ENCODE data around the gene HOXC6. TPM values are rescaled to one million over a fixed set of nuclear protein-coding genes. Genes with fewer than 3 reads are reported as not detected.
A peak's percentile ranks its signal among the peaks of the same experiment; 100 is the strongest.

HOXC6 gene
- total RNA-seq, 1 donor from 2014 or later = 2.7 TPM

GRCh38 chr12:54004063-54004840, 24.0 kb upstream of the HOXC6 start:
- TF ChIP-seq CTCF (conservative IDR thresholded peaks at IDR 0.05; ENCODE audit: low read depth, low read length) = no peak
- DNase-seq (ENCODE audit: low read depth) = no peak
- peak overlapping the region; percentile 53 for H3K4me3 ChIP-seq (ENCODE audit: low read depth, low read length)

DNA sequence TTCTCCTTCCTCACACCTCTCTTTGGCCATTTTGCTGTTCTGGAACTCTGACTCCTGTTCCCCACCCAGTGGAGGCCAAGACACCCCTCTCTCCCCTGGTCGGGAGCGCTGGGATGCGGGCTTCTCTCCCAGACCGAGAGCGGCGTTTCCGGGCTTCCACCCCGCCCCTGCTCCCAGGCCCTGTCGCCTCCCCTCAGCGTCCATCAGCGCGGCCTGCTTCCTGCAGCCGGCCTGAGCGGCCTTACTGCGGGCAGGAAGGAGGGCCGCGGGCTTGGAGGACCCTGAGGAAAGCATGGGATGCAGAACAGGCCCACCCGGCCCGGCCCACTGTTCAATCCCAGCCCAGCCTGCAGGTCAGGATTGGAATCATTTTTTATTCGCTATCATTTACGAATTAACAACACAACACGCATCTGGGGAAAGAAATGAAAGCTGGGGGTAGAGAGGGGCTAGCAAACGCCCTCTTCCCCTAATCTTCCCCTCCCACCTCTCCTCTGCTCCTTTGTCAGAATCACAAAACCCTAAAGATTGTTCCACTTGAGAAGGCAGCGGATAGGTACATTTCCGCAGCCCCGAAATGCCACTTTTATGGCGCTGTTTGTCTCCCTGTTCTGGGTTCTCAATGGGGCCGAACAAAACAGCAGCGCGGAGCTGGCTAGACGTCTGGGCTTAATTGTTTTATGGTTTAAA, 23.3 kb upstream of the HOXC6 start:
- H3K4me3 ChIP-seq (ENCODE audit: low read depth, low read length) = peak overlapping the region; percentile 53
- no peak for TF ChIP-seq CTCF (conservative IDR thresholded peaks at IDR 0.05; ENCODE audit: low read depth, low read length)
- DNase-seq (ENCODE audit: low read depth) = no peak

DNA sequence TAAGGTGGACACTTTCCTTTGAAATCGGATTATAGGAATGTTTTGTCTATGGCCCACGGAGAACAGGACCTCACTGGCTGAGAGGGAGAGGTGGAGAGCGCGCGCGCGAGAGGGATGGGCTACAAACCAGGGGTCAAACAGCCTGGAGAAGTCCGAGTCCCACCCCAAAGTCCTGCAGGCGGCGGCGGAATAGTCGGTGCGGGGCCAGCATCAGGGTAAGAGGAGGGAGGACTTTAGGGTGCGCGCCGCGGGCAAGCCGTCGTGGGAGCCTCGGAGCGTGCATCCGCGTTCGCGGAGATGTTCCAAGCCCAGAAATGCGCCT, 22.7 kb upstream of the HOXC6 start:
- peak overlapping the region; percentile 53 for H3K4me3 ChIP-seq (ENCODE audit: low read depth, low read length)

DNA sequence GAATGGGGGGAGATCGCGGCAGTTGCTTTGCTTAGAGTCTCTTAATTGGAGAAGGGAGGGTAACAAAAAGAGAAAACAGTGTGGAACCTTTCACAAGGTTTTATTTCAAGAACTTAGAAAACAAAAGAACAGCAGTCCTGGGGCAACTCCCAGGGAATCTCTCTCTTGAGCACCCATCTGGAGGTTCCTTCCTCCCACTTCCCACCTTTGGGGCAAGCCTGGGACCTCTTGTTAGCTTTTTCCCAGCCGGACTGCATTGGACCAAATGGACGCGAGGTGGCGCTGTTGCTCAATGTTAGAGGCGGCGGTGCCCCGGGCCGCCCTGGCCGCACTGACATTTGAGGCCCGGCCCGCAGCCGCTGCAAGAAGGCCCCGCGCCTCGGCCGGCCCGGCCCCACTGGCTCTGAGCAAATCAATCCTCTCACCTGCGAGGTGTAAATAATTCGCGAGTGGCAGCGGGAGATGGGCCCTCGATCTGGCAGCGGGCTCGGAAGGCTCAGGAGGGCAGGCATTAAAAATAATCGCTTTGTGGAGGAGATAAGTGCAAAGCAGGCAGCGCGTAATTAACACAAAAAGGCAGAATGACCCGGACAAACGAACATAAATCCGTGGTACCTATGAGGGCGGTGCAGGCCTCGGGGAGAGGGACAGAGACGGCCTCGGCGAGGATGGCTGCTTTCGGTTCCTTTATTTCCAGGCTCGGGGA, 22.2 kb upstream of the HOXC6 start:
- H3K4me3 ChIP-seq (ENCODE audit: low read depth, low read length) = peak overlapping the region; percentile 53
- TF ChIP-seq CTCF (conservative IDR thresholded peaks at IDR 0.05; ENCODE audit: low read depth, low read length) = peak; percentile 81
- no peak for DNase-seq (ENCODE audit: low read depth)

More for the DNA sequence above, 22.7 kb upstream of the HOXC6 start:
- no peak for DNase-seq (ENCODE audit: low read depth)
- TF ChIP-seq CTCF (conservative IDR thresholded peaks at IDR 0.05; ENCODE audit: low read depth, low read length) = no peak

DNA sequence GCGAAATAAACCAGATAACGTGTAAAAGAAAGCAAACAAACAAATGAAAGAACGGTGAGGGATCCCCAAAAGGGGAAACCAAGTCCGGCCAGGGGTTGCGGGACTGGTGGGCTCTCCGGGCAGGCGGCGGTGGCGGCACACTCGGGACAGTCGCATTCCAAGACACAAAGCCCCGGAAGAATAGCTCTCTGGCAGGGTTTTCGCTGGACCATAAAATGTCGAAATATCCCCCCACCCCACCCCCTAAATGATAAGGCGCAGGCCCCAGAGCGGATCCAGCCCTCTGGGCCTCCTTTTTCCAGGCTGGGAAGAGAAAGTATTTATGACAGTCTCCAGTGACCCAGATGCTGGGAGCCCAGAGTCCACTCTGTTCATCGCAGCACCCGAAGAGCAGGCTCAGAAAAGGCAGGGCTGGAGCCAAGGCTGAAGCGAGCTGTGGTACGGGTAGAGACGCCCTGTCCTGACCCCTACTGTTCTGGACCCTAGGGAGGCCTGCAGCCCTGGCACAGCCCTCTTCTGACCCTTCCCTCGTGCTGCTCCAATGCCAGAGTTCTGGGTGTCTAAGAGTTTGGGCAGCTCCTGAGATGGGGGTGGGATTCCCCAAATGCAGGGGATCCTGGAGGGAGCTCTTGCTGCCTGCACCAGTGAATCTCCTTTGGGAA, 21.6 kb upstream of the HOXC6 start:
- TF ChIP-seq CTCF (conservative IDR thresholded peaks at IDR 0.05; ENCODE audit: low read depth, low read length) = no peak
- H3K4me3 ChIP-seq (ENCODE audit: low read depth, low read length) = peak overlapping the region; percentile 53
- DNase-seq (ENCODE audit: low read depth) = no peak

DNA sequence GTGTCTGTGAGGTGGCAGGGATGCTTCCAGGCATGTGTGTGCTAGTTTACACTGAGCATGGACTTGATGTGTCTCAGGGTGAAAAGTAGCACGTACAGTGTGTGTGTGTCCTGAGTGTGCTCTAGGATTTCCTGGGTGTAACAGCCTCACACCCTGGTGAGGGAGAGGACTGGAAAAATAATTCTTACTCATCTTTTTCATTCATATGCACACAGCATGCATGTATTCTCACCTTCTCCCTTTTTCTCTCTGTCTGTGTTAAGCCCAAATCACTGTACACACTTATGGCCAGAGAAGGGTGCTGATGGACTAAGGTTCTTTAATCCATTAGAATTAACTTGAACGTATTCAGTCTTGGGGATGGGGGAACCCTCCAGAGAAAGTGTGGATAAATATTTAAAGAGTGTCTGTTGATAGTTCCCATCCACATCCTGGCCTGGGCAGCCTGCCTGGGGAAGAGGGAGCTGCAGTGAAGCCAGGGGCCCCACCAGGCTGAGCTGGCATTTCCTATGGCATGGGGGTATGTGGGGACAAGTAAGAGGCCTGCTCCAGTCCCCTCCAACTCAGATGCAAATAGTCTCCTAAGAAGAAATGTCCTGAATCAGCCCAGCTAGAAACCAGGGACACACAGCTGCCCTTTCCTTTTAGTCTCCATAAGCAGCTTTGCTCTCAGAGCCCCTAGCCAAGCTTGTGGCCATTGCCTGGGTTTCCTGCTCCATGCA, 20.5 kb upstream of the HOXC6 start:
- DNase-seq (ENCODE audit: low read depth) = no peak
- no peak overlapping the region for H3K4me3 ChIP-seq (ENCODE audit: low read depth, low read length)
- TF ChIP-seq CTCF (conservative IDR thresholded peaks at IDR 0.05; ENCODE audit: low read depth, low read length) = no peak

Measured in epithelial cell of proximal tubule (primary cell).